HG02884 (cell line): Measurements from ENCODE around the gene TFDP2.

ENCODE experiments used
- ATAC-seq: cut with Tn5 transposase; IDR thresholded peaks from one replicate; pipeline ENCODE4 v1.9.1; 2021; ENCODE audit warnings: mild to moderate bottlenecking, moderate library complexity; ENCODE audit not compliant: unreplicated experiment

TFDP2 gene

DNA sequence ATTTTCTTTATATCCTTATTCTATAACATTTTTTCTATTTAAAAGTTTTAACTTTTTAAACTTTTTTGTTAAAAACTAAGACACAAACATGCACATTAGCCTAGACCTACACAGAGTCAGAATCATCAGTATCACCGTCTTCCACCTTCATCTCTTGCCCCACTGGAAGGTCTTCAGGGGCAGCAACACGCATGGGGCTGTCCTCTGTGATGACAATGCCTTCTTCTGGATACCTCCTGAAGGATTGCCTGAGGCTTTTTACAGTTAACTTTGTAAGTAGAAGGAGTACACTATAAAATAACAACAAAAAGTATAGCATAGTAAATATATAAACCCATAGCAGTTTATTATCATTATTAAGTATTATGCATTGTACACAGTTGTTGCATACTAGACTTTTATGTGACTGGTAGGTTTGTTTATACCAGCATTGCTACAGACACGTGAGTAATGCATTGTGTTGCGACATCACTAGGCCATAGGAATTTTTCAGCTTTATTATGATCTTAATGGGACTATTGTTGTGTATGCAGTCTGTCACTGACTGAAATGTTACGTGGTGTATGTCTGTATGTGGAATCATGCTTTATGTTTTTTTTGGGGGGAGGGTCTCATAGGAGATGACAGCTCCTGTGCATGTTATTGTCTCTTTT, 254.7 kb downstream of the TFDP2 start:
- ATAC-seq = no peak
